Measurements from ENCODE around the gene POU6F2. TPM values are rescaled to one million over a fixed set of nuclear protein-coding genes. Genes with fewer than 3 reads are reported as not detected.

The POU6F2 gene
- total and polyA plus RNA-seq, 2 donors (not counting 1 experiment from before 2014, with no cell fraction given) = 0.47 TPM; not detected in 1

DNA sequence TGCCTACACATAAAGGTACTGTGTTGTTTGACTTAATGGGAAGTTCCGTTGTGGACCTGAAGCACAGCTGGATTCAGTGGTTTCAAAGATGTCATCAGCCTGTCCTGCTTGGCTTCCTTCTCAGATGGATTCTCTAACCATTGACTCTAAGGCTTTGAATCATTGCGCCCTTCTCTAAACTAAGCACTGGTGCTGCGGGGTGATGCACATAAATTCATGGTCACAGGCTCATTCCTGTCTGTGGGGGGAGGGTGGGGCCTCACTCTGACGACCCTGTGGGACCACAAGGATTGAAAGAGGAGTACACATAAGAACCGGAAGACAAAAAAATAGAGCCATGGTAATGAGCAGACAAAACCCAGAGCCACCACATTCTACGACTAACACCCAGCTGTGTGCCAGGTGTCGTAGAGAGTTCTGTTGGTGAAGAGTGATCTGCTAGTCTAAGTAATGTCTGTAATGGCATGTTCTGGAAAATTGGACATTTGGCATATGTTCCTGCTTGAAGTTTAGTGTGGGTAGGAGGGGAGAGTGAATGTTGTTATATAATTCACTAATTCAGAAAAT lies 491.2 kb downstream of the POU6F2 start:
- Histone ChIP-seq H3K79me2 (ENCODE audit: control insufficient read depth, insufficient read depth, low read length) (no peaks in the 10 kb centered on the region), H4K20me1 (ENCODE audit: control insufficient read depth, insufficient read depth, low read length, poor library complexity, severe bottlenecking) (no peaks in the 10 kb centered on the region), H3K4me1 (ENCODE audit: control insufficient read depth in 2 of 2, insufficient read depth in 2 of 2, low read length in 2 of 2) (peaks cover 3 to 6% of the 10 kb centered on the region in 2 donors), H3K36me3 (replicated peaks in 1 of 2; ENCODE audit: control extremely low read depth in 1 of 2, control insufficient read depth in 1 of 2, extremely low read depth in 1 of 2, insufficient read depth in 2 of 2, low read length in 1 of 2) (no peaks in the 10 kb centered on the region), H3K4me3 (ENCODE audit: control extremely low read depth in 1 of 5, extremely low read depth in 1 of 5, insufficient read depth in 1 of 5, low read depth in 2 of 5, low read length in 4 of 5) (no peak overlapping the region), H3K4me2 (replicated peaks; ENCODE audit: low read depth, low read length, poor library complexity, severe bottlenecking) (no peak overlapping the region), H3K27me3 (replicated peaks in 1 of 4; ENCODE audit: control extremely low read depth in 1 of 4, control insufficient read depth in 3 of 4, insufficient read depth in 4 of 4, low read length in 3 of 4) (peaks cover 0 to 3% (median 0%) of the 10 kb centered on the region in 4 experiments), H2AFZ (ENCODE audit: insufficient read depth, low read depth, low read length, poor library complexity, severe bottlenecking) (no peak overlapping the region), H3K9me3 (ENCODE audit: control extremely low read depth in 1 of 3, control insufficient read depth in 2 of 3, insufficient read depth in 1 of 3, low read length in 2 of 3) (no peaks in the 10 kb centered on the region), H3K27ac (ENCODE audit: low read length in 2 of 2) (no peak overlapping the region), H3K9ac (ENCODE audit: low read length) (no peak overlapping the region)
- no peak overlapping the region for H3K4me3 Mint-ChIP-seq
- WGBS (ENCODE audit: insufficient coverage) = 71% methylated on average over 1 of the region's 7 CpGs
- no peak for ATAC-seq (ENCODE audit: low read depth)
- TF ChIP-seq, protein P1, sequence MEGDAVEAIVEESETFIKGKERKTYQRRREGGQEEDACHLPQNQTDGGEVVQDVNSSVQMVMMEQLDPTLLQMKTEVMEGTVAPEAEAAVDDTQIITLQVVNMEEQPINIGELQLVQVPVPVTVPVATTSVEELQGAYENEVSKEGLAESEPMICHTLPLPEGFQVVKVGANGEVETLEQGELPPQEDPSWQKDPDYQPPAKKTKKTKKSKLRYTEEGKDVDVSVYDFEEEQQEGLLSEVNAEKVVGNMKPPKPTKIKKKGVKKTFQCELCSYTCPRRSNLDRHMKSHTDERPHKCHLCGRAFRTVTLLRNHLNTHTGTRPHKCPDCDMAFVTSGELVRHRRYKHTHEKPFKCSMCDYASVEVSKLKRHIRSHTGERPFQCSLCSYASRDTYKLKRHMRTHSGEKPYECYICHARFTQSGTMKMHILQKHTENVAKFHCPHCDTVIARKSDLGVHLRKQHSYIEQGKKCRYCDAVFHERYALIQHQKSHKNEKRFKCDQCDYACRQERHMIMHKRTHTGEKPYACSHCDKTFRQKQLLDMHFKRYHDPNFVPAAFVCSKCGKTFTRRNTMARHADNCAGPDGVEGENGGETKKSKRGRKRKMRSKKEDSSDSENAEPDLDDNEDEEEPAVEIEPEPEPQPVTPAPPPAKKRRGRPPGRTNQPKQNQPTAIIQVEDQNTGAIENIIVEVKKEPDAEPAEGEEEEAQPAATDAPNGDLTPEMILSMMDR (IDR thresholded peaks at IDR 0.05) = no peak
- TF ChIP-seq EZH2 (IDR thresholded peaks at IDR 0.05; ENCODE audit: borderline replicate concordance, insufficient read depth, low read depth, low read length, poor library complexity, severe bottlenecking) = no peak
- peaks cover 4% of the 10 kb centered on the region for H3K4me1 Mint-ChIP-seq
- H3K9me3 Mint-ChIP-seq (ENCODE audit: insufficient read depth) = no peaks in the 10 kb centered on the region
- no peak overlapping the region for H3K27ac Mint-ChIP-seq
- ChIA-PET POLR2A (no interaction called here), CTCF (interaction anchor here (1.2 to 2.5 kb wide), 2 partner anchors 14 kb away, joined by 3 to 7 read pairs; no protein-coding TSS in a partner anchor)
- H3K27me3 Mint-ChIP-seq = peaks cover 20% of the 10 kb centered on the region
- intact Hi-C loops (cut with micrococcal nuclease) = loop anchor here (5.0 to 10.0 kb wide), 2 partner anchors 534 to 1072 kb away; no protein-coding TSS in a partner anchor
- no peak for DNase-seq

DNA sequence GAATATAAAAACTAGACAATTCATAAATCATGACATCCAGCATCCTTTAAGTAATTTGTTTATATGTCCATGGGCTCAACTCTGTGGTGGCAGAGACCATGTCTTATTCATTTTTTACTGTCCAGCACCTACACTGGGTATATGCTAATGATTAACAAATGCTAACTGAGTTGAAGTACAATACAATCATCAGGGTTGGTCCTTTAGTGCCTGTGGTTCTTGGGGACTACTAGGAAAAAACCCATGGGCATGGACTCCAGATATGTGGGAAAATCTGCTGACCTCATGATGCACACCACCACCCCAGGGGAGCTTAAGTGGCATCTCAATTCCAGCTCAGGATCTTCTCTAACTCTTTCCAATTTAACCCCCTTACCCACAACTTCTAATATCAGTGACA lies 503.2 kb downstream of the POU6F2 start:
- H3K4me1 Mint-ChIP-seq = no peaks in the 10 kb centered on the region
- H3K4me3 Mint-ChIP-seq = no peak overlapping the region
- H4K20me1 ChIP-seq (ENCODE audit: control insufficient read depth, insufficient read depth, low read length, poor library complexity, severe bottlenecking) = no peaks in the 10 kb centered on the region
- H3K9me3 ChIP-seq (ENCODE audit: control extremely low read depth in 1 of 3, control insufficient read depth in 2 of 3, insufficient read depth in 1 of 3, low read length in 2 of 3) = peaks cover 0 to 6% (median 0%) of the 10 kb centered on the region in 3 donors
- H3K27me3 Mint-ChIP-seq = peaks cover 10% of the 10 kb centered on the region
- no peak overlapping the region for H3K4me2 ChIP-seq (replicated peaks; ENCODE audit: low read depth, low read length, poor library complexity, severe bottlenecking)
- peaks cover 0 to 3% (median 0%) of the 10 kb centered on the region in 4 experiments for H3K27me3 ChIP-seq (replicated peaks in 1 of 4; ENCODE audit: control extremely low read depth in 1 of 4, control insufficient read depth in 3 of 4, insufficient read depth in 4 of 4, low read length in 3 of 4)
- H3K36me3 ChIP-seq (replicated peaks in 1 of 2; ENCODE audit: control extremely low read depth in 1 of 2, control insufficient read depth in 1 of 2, extremely low read depth in 1 of 2, insufficient read depth in 2 of 2, low read length in 1 of 2) = no peaks in the 10 kb centered on the region
- no peaks in the 10 kb centered on the region for H3K4me1 ChIP-seq (ENCODE audit: control insufficient read depth in 2 of 2, insufficient read depth in 2 of 2, low read length in 2 of 2)
- H3K9ac ChIP-seq (ENCODE audit: low read length) = no peak overlapping the region
- ChIA-PET CTCF (no interaction called here), POLR2A (no interaction called here)
- H3K27ac Mint-ChIP-seq = no peak overlapping the region
- DNase-seq = no peak
- intact Hi-C loops (cut with micrococcal nuclease) = no loop called here
- no peak overlapping the region for H3K4me3 ChIP-seq (ENCODE audit: control extremely low read depth in 1 of 5, extremely low read depth in 1 of 5, insufficient read depth in 1 of 5, low read depth in 2 of 5, low read length in 4 of 5)
- H2AFZ ChIP-seq (ENCODE audit: insufficient read depth, low read depth, low read length, poor library complexity, severe bottlenecking) = no peak overlapping the region
- no peak overlapping the region for H3K27ac ChIP-seq (ENCODE audit: low read length in 2 of 2)
- no peak for TF ChIP-seq EZH2 (IDR thresholded peaks at IDR 0.05; ENCODE audit: borderline replicate concordance, insufficient read depth, low read depth, low read length, poor library complexity, severe bottlenecking)
- TF ChIP-seq, protein P1 (IDR thresholded peaks at IDR 0.05) = no peak
- no peaks in the 10 kb centered on the region for H3K79me2 ChIP-seq (ENCODE audit: control insufficient read depth, insufficient read depth, low read length)
- H3K9me3 Mint-ChIP-seq (ENCODE audit: insufficient read depth) = no peaks in the 10 kb centered on the region
- ATAC-seq (ENCODE audit: low read depth) = no peak
